Stimulated activated CD8-positive, alpha-beta memory T cell treated with anti-CD3 and anti-CD28 coated beads, Interleukin-15, amount 100 ng/mL, for 48 hours (primary cell): Measurements from ENCODE around the gene ASB6.

Experiments
- DNase-seq, 2 donors: peaks; one replicate each; pipeline ENCODE4 v3.0.0-alpha.2; 2020; ENCODE audit warnings: low read depth in 2 of 2

Gene ASB6

DNA sequence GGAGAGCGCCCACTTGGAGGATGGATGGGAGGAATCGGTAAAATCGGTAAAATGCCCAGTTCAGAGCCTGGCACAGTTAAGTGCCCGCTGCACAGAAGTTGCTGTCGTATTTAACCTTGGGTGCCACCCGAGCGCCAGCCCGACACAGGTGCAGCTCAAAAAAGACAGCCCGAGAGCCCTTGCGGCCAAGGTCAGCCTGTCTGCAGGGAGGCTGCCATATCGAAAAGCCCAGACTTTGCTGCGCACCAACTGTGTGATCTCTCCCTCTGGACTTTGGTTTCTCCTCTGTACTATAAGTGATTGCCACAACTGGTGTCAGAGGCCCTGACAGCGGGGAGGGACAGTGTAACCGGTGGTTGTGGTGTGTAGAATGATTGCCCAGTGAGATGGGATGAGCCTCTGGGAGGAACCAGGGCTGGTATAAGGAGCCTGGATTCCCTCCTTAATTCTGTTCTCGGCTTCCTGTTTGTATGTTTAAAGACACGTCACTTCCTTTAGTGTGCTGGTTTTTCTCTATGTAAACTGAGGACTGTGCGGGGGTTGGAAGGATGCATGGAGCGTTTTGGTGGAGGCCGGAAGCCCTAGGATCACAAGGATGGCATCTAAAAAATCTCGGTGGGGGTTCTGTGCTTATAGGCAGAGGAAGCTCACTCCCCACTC, 15.2 kb downstream of the ASB6 start:
- no peak for DNase-seq

DNA sequence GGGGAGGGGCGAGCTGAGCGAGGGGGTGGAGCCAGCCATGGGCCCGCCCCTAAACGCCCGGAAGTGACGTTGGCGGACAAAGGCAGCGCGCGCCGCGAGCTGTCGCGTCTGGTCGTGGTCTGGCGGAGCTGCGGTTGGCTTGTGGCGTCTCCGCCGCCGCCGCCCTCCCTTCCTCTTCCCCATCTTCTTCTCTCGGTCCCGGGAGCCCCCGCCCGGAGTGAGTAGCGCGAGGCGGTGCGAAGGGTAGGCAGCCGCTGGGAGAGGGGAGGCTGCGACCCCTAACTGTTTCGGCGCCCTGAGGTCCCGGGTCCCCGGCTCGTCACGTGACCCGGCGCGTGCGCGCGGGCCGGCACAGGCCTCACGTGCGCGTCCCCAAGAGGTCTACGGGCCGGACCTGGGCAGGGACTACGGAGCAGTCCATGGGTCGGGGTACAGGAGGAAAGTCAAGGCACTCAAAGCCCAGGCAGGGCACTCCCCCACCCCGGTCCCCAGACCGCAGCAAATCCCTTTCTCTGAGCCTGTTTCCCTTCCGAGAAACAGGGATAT, 15.8 kb downstream of the ASB6 start, which contains the start of gene NTMT1:
Gene NTMT1, plus strand, starts transcription at position 85 of the 546 bp plus-strand sequence. CDS start 6,541 bp downstream, outside the sequence.
- peak; percentile 78 to 79 for DNase-seq

DNA sequence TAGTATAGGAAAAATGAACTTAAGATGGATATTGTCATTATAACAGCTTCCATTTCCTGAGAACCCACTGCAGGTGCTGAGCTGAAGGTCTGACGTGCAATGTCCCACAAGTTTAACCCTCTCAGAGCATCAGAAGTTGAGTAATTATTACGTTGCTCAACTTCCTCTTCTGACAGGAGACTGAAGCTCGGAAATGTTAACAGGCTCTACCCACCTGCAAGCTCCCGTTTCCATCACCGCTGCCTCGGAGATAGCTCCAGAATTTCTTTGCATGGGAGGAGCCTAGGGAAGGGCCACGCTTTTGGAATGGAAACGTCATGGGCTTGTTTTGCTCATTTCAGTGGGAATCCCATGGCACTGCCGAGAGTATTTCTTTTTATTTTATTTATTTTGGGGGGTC, 17.0 kb downstream of the ASB6 start:
- no peak for DNase-seq

DNA sequence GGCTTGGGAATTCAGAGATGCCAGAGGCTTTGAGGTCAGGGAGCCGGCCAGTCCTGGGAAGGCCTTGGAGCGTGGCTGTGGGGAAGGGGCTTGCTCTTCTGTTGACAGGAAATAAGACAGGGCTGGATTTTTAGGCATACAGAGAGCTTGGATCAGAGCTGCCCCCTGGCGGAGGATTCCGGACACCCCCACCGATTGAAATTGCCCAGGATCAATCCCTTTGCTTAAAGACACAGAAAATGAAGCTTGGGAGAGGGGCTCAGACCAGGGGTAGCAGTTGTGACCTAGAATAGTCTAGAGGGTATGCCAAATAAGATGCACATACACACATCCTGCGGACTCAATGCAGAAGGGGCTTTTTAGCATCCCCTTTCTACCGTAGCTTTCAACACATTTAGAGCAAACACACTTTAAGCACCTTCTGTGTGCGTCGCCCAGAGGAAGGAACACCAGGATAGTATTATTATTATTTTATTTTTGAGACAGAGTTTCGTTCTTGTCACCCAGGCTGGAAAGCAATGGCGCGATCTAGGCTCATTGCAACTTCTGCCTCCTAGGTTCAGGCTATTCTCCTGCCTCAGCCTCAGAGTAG, 17.7 kb downstream of the ASB6 start:
- DNase-seq: no peak

DNA sequence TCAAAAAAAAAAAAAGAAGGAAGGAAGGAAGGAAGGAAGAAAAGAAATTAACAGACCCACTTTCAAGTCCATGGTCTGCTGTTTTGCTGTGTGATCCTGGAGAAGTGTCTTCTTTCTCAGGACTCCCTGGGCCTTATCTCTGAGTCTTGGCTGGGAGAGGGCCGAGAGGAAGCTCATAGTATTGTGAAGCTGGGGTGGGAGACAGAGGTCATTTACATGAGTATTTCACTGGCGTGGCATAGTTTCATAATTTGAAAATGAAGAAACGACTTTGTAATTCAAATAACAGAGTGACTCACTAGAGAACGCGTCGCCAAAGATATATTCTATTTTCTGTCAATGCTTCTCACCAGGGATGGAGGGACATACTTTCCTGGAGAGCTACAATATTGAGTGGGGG, 18.6 kb downstream of the ASB6 start:
- no peak for DNase-seq

DNA sequence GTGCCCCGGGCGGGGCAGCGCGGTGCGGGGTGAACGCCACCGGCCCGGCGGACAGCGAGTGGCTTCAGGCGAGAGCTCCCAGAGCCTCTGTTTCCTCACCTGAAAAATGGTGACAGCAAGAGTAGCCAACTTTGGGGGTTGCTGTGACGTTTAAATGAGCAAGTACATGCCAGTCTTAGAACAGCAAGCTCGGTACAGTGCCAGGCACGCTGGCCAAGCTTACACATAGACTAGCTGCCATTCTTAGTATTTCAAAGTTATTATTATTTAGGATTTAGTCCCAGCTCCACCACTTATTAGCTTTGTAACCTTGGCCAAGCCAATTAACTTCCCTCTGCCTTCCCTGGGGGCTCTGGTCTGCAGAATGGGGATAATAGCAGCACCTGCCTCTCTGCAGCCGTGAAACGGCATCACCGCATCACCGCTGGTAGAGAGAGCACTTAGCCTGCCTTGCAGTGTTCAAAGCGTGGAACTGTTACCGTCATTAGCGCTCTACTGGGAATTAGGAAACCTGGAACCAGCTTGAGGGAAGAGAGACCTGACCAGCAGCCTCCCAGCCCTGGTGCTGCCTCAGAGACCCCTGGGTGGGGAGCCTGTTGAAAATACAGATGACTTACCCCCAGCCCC, 21.2 kb downstream of the ASB6 start, which contains the start of gene C9orf50:
Gene C9orf50, minus strand, starts transcription at position 433 of the 627 bp plus-strand sequence. CDS start 527 bp downstream, outside the sequence.
- no peak for DNase-seq

DNA sequence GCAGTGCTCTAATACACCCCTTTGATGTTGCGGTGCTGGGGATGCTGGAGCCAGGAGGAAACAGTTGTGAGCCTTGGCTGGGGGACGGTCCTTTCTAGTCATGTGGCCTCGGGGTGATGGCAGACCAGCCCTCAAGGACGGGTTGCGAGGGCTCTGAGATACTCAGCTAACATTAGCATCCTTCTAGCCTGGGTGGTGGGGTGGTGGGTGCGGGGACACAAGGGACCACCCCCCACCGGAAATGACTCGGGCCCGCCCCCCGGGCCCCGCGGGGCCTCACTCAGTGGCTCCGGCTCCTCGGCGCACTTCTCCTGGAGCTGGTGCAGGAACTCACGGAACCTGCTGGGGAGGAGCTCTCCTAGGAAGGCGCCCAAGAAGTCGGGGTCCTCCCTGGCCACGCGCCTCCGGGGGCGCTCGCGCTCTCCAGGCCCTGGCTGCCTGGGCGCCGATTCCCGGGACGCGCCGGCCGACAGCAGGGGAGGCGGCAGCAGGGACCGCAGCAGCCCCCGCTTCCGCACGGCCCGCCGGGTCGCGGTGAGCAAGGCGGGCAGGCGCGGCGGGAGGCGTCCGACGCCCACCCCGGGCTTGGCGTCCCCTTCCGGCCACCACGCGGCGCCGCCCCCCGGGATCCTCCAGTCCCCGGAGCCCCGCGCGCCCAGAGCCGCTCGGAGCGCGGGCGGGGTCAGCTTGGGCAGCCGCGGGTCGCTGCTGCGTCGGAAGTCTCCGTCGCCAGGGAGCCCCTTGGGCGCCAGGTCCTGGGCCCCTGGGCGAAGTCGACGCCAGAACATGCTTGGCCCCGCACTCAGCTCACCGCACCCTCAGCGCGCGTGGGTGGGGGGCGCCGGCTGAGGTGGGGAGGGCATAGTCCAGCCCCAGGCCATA, 21.9 kb downstream of the ASB6 start:
- no peak for DNase-seq

DNA sequence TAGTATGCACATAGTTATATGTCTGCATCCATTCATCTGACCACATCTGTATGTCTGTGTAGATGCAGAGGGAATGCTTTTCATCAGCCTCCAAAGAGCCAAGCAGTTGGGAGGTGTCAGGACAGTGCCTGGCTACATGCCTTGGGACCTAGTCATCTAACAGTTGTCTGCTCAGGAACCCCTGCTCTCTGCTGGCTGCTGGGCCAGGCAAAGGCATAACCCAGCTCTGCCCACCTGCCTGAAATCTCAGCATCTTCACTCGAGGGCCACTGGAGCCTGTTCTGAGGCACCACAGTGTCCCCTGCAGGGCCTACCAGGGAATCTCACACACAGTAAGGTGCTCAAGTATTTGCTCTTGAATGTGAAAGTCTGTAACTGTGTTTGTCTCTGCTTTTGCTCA, 24.8 kb downstream of the ASB6 start:
- DNase-seq: no peak

DNA sequence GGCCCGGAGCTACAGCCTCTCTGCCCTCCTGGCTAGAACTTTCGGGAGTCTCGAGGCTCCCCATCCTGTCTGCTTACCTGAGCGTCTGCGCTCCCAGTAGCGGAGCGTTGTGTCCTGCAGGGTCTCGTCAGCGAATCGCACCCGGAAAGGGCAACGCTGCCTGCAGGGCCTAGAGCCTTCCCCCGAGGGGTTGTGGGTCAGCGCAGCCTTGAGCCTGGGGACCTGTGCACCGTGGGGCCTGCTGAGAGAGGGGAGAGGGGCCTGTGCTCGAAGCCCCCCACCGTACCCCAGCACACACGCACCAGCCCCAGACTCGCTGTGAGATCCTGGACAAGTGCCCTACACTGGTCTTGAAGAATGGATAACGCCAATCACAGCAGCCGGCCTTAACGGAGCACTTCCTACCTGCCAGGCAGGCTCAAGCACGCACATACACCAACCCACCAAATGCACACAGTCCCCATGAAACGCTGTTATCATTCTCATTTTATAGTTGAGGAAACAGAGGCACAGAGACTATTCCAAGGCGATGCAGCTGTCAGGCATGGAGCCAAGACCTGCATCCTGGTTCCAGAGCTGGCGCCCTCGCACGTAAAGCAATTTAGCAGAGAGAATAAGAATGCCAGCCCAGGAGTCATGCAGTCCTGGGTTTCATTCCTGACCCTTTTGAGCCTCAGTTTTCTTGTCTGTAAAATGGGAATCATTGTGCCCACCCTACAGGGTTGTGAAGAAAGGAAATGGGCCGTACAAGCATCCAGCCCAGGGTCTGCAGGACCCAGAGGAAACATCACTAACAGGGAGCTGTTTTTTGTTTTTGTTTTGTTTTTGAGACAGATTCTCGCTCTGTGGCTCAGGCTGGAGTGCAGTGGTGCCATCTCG, 26.3 kb downstream of the ASB6 start:
- no peak for DNase-seq

DNA sequence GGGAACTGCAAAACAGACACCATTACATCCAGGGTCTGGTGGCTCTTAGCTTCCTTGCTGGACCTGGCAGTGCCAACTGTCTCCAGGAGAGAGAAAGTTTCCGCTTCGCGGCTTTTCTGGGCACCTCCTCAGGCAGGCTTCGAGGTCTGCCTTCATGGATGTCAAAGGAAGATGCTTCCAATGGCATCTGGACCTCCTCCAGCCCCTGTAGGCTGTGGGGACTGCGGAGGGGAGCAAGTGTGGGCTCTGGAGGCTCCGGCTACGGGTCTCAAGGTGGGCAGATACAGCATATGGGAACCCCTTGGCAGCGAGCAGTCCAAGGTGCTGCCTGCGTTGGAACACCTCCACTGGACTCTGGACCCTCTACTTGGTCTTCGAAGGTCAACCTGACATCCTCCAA, 27.0 kb downstream of the ASB6 start:
- no peak for DNase-seq

DNA sequence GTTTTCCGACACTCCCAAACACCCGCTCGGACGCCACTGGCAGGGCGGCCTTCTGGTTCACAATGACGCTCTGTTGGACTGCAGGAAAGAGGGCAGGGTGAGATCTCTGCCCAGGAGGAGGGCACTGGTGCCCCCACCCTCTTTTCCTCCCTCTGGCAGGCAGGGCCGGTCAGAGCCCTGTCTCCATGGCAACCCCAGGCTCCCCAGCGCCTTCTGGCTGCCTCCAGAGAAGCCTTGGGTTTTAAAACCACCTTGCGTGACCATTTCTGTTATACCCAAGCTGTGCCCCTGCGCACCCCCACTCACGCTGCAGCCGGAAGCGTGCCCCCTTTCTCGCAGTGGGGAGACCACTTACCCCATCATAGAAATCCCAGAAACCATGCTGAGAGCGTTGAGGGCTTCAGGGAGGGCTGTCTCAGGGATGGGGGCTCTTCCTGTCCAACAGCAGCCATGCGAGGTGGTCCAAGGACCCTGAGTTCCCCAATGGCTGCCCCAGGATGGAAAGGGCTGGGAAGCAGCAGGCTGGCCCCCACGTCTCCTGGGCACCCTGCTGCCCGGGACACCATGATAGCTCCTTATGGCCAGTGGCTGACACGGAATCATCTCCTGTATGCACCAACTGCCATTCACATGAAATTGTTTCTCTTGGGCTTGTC, 28.3 kb downstream of the ASB6 start:
- no peak for DNase-seq

DNA sequence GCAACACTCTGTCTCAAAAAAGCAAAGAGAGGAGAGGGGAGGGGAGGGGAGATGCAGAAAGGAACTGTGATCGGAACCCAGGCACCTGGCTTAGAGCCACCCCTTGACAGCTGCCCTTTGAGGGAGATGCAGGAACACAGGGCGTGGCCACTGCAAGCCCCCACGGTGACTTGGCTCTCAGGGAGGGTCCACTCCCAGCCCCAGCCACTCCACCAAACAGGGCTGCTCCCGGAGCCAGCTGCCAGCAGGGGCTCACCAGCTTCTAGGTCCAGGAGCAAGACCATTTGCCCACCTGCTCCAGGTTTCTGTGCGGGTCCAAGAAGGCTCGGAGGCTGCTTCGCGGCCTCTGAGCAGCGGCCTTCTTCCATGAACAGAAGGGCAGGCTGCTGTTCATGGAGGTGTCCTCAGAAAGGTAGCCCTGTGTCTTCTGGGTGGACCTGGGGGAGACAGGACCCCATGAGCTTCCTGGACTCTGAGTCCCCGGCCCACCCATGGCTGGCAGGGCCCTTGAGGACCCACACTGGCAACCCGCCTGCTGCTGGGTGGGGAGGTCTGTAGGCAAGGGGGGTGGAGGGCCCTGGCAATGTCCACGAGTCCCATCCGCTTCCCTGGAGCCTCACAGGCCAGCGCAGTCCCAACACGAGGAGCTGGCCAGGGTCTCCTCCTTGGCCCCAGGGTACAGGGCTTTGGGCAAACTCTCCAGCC, 29.0 kb downstream of the ASB6 start:
- DNase-seq: no peak

DNA sequence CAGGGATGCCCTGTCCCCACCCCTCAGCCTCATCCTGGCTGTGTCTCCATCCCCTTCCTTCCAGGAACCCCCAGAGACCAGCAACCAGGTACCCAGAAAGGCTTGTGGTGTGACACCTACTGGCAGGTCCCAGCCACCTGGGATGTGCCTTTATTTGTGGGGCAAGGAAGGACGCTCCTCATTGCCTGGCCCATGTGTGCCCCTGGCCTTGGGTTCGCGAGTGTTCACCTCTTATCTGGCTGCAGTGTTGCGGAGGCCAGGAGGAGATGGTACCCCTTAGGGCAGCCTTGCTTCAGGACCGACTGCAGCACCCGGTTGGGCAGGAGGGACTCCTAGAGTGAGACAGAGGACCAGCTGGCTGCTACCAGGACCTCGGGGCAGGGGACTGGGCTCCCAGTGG, 29.8 kb downstream of the ASB6 start:
- DNase-seq: no peak

DNA sequence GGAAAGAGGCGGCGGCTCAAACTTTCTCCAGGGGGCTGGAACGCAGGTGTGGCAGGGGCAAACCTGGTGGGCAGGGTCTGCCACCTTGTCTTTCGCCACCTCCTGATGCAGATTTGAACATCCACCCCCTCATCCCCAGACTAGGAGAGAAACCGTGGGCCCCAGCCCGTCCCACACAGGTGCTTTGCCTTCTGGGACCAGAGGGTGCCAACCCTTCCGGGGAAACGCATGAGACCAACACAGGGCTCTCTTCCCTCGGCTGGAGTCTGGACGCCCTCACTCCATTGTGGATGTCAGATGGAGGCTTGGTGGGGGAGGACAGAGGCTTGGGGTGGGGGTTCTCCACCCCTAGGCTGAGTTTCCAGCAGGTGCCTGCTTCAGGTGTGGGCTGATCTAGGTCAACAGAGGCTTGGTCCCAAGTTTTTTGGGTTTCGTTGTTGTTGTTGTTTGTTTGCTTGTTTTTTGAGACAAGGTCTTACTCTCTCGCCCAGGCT, 30.6 kb downstream of the ASB6 start:
- DNase-seq: no peak

DNA sequence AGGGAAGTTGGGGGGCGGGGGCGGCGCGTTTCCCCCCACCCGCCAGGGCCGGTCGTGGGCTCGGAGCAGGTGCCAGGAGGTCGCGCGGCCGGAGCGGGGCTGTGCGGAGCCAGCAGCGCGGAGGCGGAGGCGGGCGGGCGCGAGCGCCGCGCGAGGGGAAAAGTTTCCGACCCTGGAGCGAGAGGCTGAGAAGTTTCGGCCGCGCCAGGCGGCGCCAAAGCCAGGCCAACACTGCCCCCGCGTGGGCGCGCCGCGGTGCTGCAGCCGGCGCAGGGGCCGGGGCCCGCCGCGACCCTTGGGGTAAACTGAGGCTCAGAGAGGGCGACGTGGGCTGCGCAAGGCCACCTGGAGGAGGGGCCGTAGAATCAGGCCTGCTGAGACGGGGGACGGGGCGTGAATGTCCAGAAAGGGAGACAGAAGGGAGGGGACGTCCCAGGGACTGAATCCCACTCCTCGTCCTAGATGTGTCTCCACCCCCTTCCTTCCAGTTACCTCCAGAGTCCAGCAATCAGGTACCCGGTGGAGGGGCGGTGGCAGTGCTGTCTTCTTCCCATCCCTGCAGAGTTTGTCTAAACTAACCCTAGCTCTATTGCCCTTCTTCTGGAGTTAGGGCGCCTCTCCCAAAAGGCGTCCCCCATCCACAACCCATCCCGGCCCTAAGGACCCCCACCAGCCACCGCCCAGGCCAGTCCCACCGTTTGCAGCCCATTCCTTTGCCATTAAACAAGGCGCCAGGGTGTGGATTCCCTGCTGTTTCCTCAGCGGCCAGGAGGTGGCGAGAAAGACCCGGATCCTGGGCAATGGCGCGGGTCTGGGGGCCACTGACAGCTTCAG, 31.3 kb downstream of the ASB6 start:
- DNase-seq: peak; percentile 52 to 61

DNA sequence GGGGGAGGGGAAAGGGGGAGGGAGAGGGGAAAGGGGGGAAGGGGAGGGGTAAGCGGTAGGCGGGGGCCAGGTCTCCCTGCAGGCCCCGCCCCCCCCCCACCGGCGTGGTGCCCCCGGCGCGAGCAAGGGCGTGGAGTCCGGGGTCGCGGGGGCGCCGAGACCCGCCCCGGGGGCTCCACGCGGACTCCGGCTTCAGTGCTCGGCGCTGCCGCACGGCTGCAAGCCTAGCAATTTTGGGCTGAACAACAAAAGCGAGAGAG, 31.8 kb downstream of the ASB6 start:
- no peak for DNase-seq

DNA sequence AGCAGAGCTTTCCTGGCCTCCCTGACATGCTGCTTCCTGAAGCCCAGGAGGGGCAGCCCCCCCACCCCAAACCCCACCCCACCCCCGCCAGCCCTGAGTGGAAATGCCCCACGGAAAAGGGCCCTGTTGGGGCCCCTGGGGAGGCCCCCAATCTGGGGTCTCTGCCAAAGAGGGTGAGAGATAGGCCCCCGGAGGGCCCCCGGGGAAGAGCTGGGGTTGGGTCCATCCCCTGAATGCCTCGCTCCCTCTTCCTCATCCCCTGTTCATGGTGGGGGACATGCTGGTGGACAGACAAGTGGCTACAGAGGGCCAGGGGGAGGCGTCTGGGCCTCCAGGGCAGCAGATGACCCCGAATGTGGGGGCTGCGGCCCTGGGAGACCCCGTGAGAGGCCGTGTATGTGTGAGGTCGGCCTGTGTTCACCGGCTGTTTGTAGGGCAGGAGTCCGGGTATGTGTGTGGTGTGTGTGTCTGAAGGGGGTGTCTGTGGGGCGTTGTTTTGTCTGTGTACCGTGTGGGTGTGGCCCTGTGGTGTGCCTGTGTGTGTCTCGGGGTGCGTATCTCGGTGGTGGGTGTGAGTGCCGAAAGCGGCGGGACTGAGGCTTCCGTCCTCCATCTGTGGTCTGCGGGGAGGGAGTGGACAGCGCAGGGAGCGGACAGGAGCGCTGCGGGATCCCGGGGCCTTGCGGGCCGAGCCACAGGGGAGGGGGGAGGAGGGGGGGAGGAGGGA, 32.3 kb downstream of the ASB6 start:
- no peak for DNase-seq
